H1 (cell line): Measurements from ENCODE around the gene SPDYE1. TPM values are rescaled to one million over a fixed set of nuclear protein-coding genes. Genes with fewer than 3 reads are reported as not detected.
"Not testable (repeated sequence)": the region's sequence is repeated elsewhere in the genome, so short reads cannot be mapped to it uniquely, and the experiment has no call there.

Source experiments
- CTCF ChIA-PET: fragments of 300-600 bp; sonication (Branson Sonifier 250); formaldehyde crosslinking; loops from one replicate; lab custom pipeline; 2021; ENCODE audit not compliant: partially characterized antibody; lab: Charles Lee
- POLR2A ChIA-PET: fragments of 300-600 bp; sonication (Branson Sonifier 250); formaldehyde crosslinking; loops from one replicate; lab custom pipeline; 2021; ENCODE audit warnings: inconsistent platforms; ENCODE audit not compliant: partially characterized antibody; lab: Charles Lee
- DNase-seq, 2 experiments: peaks; one replicate each; pipeline versions ENCODE4 v3.0.0 to v3.0.0-alpha.2; 2010 to 2022; ENCODE audit warnings: low spot score in 2 of 2, low read depth in 1 of 2, mixed read lengths in 1 of 2
- FAIRE-seq: peaks from 2 replicates; lab custom pipeline; 2011; peaks lifted over from hg19 to GRCh38; lab: Jason Lieb, UNC
- H2AFZ ChIP-seq: 2 replicates; pipeline ENCODE4 v1.8.1; 2012; ENCODE audit warnings: low read length, inconsistent platforms
- H2AK5ac ChIP-seq: 2 replicates; pipeline ENCODE4 v1.6.1; 2013; ENCODE audit warnings: low read depth, low read length
- H2BK120ac ChIP-seq: replicated peaks from 2 replicates; pipeline ENCODE3; 2013; ENCODE audit warnings: low read depth, low read length, inconsistent platforms
- H2BK12ac ChIP-seq: 2 replicates; pipeline ENCODE4 v1.6.1; 2013; ENCODE audit warnings: low read depth, low read length
- H2BK15ac ChIP-seq: 2 replicates; pipeline ENCODE4 v1.6.1; 2013; ENCODE audit warnings: low read length
- H2BK20ac ChIP-seq: 2 replicates; pipeline ENCODE4 v1.6.1; 2013; ENCODE audit warnings: low read length
- H2BK5ac ChIP-seq: 2 replicates; pipeline ENCODE4 v1.6.1; 2013; ENCODE audit warnings: low read depth, low read length
- H3K14ac ChIP-seq: 2 replicates; pipeline ENCODE4 v1.6.1; 2013; ENCODE audit warnings: inconsistent platforms; ENCODE audit not compliant: insufficient read length
- H3K18ac ChIP-seq: 2 replicates; pipeline ENCODE4 v1.6.1; 2013; ENCODE audit warnings: low read length; ENCODE audit errors: extremely low read depth
- H3K23ac ChIP-seq: 2 replicates; pipeline ENCODE4 v1.6.1; 2013; ENCODE audit warnings: inconsistent platforms; ENCODE audit not compliant: insufficient read length
- H3K23me2 ChIP-seq: 2 replicates; pipeline ENCODE4 v1.6.1; 2013; ENCODE audit warnings: low read depth, low read length
- H3K27ac ChIP-seq: 2 replicates; pipeline ENCODE4 v1.6.1; 2011; ENCODE audit warnings: low read depth, low read length, inconsistent platforms
- H3K27me3 ChIP-seq, 4 experiments: replicated peaks in 1 of 4; 1 replicate in 1 of 4; 2 replicates in 3 of 4; pipeline versions ENCODE4 v1.6.1 to v1.8.1; 2011 to 2013; ENCODE audit warnings: low read length in 3 of 4, mild to moderate bottlenecking in 3 of 4, inconsistent platforms in 2 of 4, mixed read lengths in 2 of 4, moderate library complexity in 1 of 4; ENCODE audit not compliant: control insufficient read depth in 3 of 4, insufficient read depth in 3 of 4; ENCODE audit errors: extremely low read depth in 1 of 4
- H3K36me3 ChIP-seq, 4 experiments: 2 replicates each; pipeline versions ENCODE4 v1.6.1 to v1.8.1; 2011 to 2013; ENCODE audit warnings: mild to moderate bottlenecking in 4 of 4, low read length in 3 of 4, moderate library complexity in 2 of 4, control low read depth in 1 of 4, inconsistent platforms in 1 of 4; ENCODE audit not compliant: insufficient read depth in 4 of 4, control insufficient read depth in 2 of 4
- H3K4ac ChIP-seq: replicated peaks from 2 replicates; pipeline ENCODE3; 2013; ENCODE audit warnings: low read length, low read depth, mixed read lengths, inconsistent platforms; ENCODE audit not compliant: insufficient read length
- H3K4me1 ChIP-seq, 4 experiments: replicated peaks in 1 of 4; 1 replicate in 1 of 4; 2 replicates in 3 of 4; pipeline versions ENCODE4 v1.6.1 to v1.8.1; 2011 to 2013; ENCODE audit warnings: low read length in 3 of 4, inconsistent platforms in 2 of 4, mixed read lengths in 1 of 4; ENCODE audit not compliant: insufficient read depth in 4 of 4, control insufficient read depth in 3 of 4
- H3K4me2 ChIP-seq, 2 experiments: 2 replicates each; pipeline versions ENCODE4 v1.6.1 to v1.8.1; 2011 to 2013; ENCODE audit warnings: low read depth in 2 of 2, low read length in 2 of 2, control low read depth in 1 of 2, inconsistent platforms in 1 of 2, mild to moderate bottlenecking in 1 of 2; ENCODE audit not compliant: insufficient read depth in 1 of 2
- H3K4me3 ChIP-seq, 4 experiments: fragments of 200-600, 300-600 bp in 1 of 4; sonication (generic), shearing (Covaris generic), sonication (Bioruptor Twin) in 1 of 4; 2 replicates each; pipeline versions ENCODE4 v1.5.1 to v1.8.1; 2011 to 2016; ENCODE audit warnings: low read length in 4 of 4, low read depth in 3 of 4, control low read depth in 2 of 4, inconsistent platforms in 2 of 4, mild to moderate bottlenecking in 2 of 4, mixed read lengths in 1 of 4, moderate library complexity in 1 of 4; ENCODE audit not compliant: insufficient read depth in 2 of 4; ENCODE audit errors: extremely low read depth in 1 of 4
- H3K56ac ChIP-seq: replicated peaks from 2 replicates; pipeline ENCODE3; 2013; ENCODE audit warnings: low read depth, mild to moderate bottlenecking, mixed read lengths, low read length, inconsistent platforms; ENCODE audit not compliant: insufficient read length
- H3K79me1 ChIP-seq: 2 replicates; pipeline ENCODE4 v1.6.1; 2013; ENCODE audit warnings: low read depth, low read length, control low read depth
- H3K79me2 ChIP-seq, 2 experiments: 2 replicates each; pipeline versions ENCODE4 v1.6.1 to v1.8.1; 2012 to 2013; ENCODE audit warnings: low read length in 2 of 2, mild to moderate bottlenecking in 2 of 2, inconsistent platforms in 1 of 2; ENCODE audit not compliant: insufficient read depth in 2 of 2, control insufficient read depth in 1 of 2
- H3K9ac ChIP-seq, 4 experiments: replicated peaks in 1 of 4; 1 replicate in 1 of 4; 2 replicates in 3 of 4; pipeline versions ENCODE4 v1.6.1 to v1.8.1; 2011 to 2013; ENCODE audit warnings: low read depth in 3 of 4, low read length in 3 of 4, control low read depth in 2 of 4, mild to moderate bottlenecking in 2 of 4, moderate library complexity in 2 of 4, inconsistent platforms in 1 of 4; ENCODE audit errors: extremely low read depth in 1 of 4
- H3K9me3 ChIP-seq, 2 experiments: 2 replicates each; pipeline versions ENCODE4 v1.6.1 to v1.8.1; 2012 to 2013; ENCODE audit warnings: mild to moderate bottlenecking in 2 of 2, moderate library complexity in 2 of 2, control low read depth in 1 of 2, inconsistent platforms in 1 of 2, low read depth in 1 of 2, low read length in 1 of 2, mixed read lengths in 1 of 2; ENCODE audit not compliant: insufficient read depth in 2 of 2
- H4K20me1 ChIP-seq, 2 experiments: replicated peaks in 1 of 2; 2 replicates each; pipeline versions ENCODE3 to v1.8.1; 2011 to 2013; ENCODE audit warnings: inconsistent platforms in 2 of 2, low read length in 2 of 2, mild to moderate bottlenecking in 1 of 2; ENCODE audit not compliant: insufficient read depth in 2 of 2, control insufficient read depth in 1 of 2
- H4K5ac ChIP-seq: 2 replicates; pipeline ENCODE4 v1.6.1; 2013; ENCODE audit warnings: low read length, low read depth, mixed read lengths, inconsistent platforms; ENCODE audit not compliant: insufficient read length
- H4K8ac ChIP-seq: 2 replicates; pipeline ENCODE4 v1.8.0; 2013; ENCODE audit warnings: mild to moderate bottlenecking, moderate library complexity, low read length, inconsistent platforms; ENCODE audit not compliant: insufficient read depth; ENCODE audit errors: extremely low read depth
- H4K91ac ChIP-seq: replicated peaks from 2 replicates; pipeline ENCODE3; 2013; ENCODE audit warnings: low read length, mixed read lengths, inconsistent platforms; ENCODE audit not compliant: insufficient read length
- MAX ChIP-seq: IDR thresholded peaks from 2 replicates; pipeline ENCODE4 v1.6.1; 2012; ENCODE audit warnings: inconsistent platforms
- SAP30 ChIP-seq: fragments of 300-600 bp; sonication (generic); IDR thresholded peaks from 2 replicates; pipeline ENCODE4 v1.7.1; 2012; ENCODE audit warnings: low read length, moderate library complexity, mild to moderate bottlenecking, inconsistent platforms; ENCODE audit not compliant: insufficient read depth, insufficient replicate concordance
- SIN3A ChIP-seq, 2 experiments: IDR thresholded peaks in 1 of 2; conservative IDR thresholded peaks in 1 of 2; 2 replicates each; pipeline ENCODE4 v1.6.1; 2011 to 2012; ENCODE audit warnings: low read length in 2 of 2, improper control_type of control experiment in 1 of 2, low read depth in 1 of 2, mild to moderate bottlenecking in 1 of 2
- WGBS, 2 experiments: shearing (Covaris generic) in 1 of 2; methylation state at CpG; one replicate each; pipeline versions ENCODE4 v1.1.6 to v1.1.7; 2013 to 2015; ENCODE audit warnings: low lambda C conversion rate in 2 of 2, mixed read lengths in 2 of 2, inconsistent platforms in 1 of 2, low coverage in 1 of 2, missing lambda C conversion rate in 1 of 2; ENCODE audit not compliant: insufficient replicate concordance in 2 of 2, insufficient coverage in 1 of 2, insufficient read length in 1 of 2; ENCODE audit errors: extremely low coverage in 1 of 2, missing lambda C conversion rate in 1 of 2; 5-methylcytosine and 5-hydroxymethylcytosine counted together
- polyA plus RNA-seq, 7 experiments: library from polyadenylated mRNA; depleted of rRNA in 3 of 7; stranded (reverse) in 5 of 7; unstranded in 2 of 7; fragments of >200 nt in 5 of 7; fragments of 200-250 nt in 2 of 7; gene quantifications; 1 replicate in 5 of 7; 2 replicates in 1 of 7; 4 replicates in 1 of 7; pipeline versions ENCODE4 v1.2.1 to v1.2.3, GENCODE V29; 2011 to 2013; ENCODE audit warnings: missing spikeins in 2 of 7, mixed read lengths in 2 of 7
- total RNA-seq: library from RNA; stranded (reverse); fragmentation: NEBNext Ultra II Directional; extraction: Animal tissue kit (Norgen Biotek cat#: 25700); gene quantifications from 2 replicates; pipeline ENCODE4 v1.2.1, GENCODE V29; 2021

Gene SPDYE1
- total and polyA plus RNA-seq, 2 of the 8 experiments (the other 6 are each of a cell fraction or from before 2014, with no cell fraction given) = not detected

- H3K27ac ChIP-seq, H2BK20ac ChIP-seq, H2AK5ac ChIP-seq, H3K9me3 ChIP-seq, H4K91ac ChIP-seq, H3K9ac ChIP-seq, H4K20me1 ChIP-seq, POLR2A ChIA-PET, H3K18ac ChIP-seq, H2BK12ac ChIP-seq, H3K79me2 ChIP-seq, H3K23ac ChIP-seq, H3K36me3 ChIP-seq, H3K14ac ChIP-seq, H3K27me3 ChIP-seq, H2AFZ ChIP-seq, H3K4ac ChIP-seq, H4K8ac ChIP-seq, H3K56ac ChIP-seq, H2BK5ac ChIP-seq, FAIRE-seq: not testable (repeated sequence)
- 6% methylated on average over 12 of the region's 26 CpGs; no CpG with 5 or more reads in 1 of the 2 experiments for WGBS, 2 experiments
- peak; percentile 13 to 90 for DNase-seq
- peak overlapping the region in 1 of 4 experiments; percentile 47; a peak in 1 of 8 replicates for H3K4me3 ChIP-seq
- peak overlapping the region; percentile 72 to 74 for H3K4me2 ChIP-seq
- TF ChIP-seq SAP30 (peak; percentile 84), SIN3A (conservative IDR thresholded peaks at IDR 0.05 in 1 of 2, IDR thresholded peaks at IDR 0.05 in 1 of 2; ENCODE audit: low read depth in 1 of 2, low read length in 2 of 2) (peak; percentile 70 to 82; a peak in 2 of 4 replicates), MAX (peak; percentile 27; the same call in 1 of the 2 replicates)
- TF ChIP-seq, all 59 proteins: peak for 3; not testable (repeated sequence) for 56
- H4K5ac ChIP-seq, H3K79me1 ChIP-seq, H2BK15ac ChIP-seq, H3K4me1 ChIP-seq, CTCF ChIA-PET, H2BK120ac ChIP-seq, H3K23me2 ChIP-seq: not testable (repeated sequence)
Measured at GRCh38 chr7:44038961-44039558, 41.4 kb downstream of the SPDYE1 start.
